HG03442 (cell line): ENCODE data around the gene RNF34.
"Not testable (repeated sequence)": the region's sequence is repeated elsewhere in the genome, so short reads cannot be mapped to it uniquely, and the experiment has no call there.

ENCODE experiments used
- ATAC-seq: cut with Tn5 transposase; IDR thresholded peaks from one replicate; pipeline ENCODE4 v1.9.1; 2021; ENCODE audit warnings: mild to moderate bottlenecking, moderate library complexity; ENCODE audit not compliant: unreplicated experiment

The RNF34 gene

GRCh38 chr12:121399391-121400331, at the start of gene RNF34:
Gene RNF34, plus strand, starts transcription at chr12:121400118. Its CDS starts 95 bp downstream, at chr12:121400213.
- peak; percentile 89 for ATAC-seq

- peak; percentile 97 for ATAC-seq
Observed at GRCh38 chr12:121351820-121352681, 47.9 kb upstream of the RNF34 start, which contains the start of gene ANAPC5. Gene ANAPC5, minus strand, starts transcription at chr12:121352411. Its CDS starts 71 bp downstream, at chr12:121352340.

- ATAC-seq: no peak
Observed at GRCh38 chr12:121352682-121353018, 47.3 kb upstream of the RNF34 start.

GRCh38 chr12:121355818-121356217, 44.1 kb upstream of the RNF34 start:
- no peak for ATAC-seq

- no peak for ATAC-seq
Observed at GRCh38 chr12:121356657-121357056, 43.3 kb upstream of the RNF34 start.

GRCh38 chr12:121357331-121357730, 42.6 kb upstream of the RNF34 start:
- ATAC-seq: no peak

GRCh38 chr12:121358073-121358472, 41.8 kb upstream of the RNF34 start:
- no peak for ATAC-seq

GRCh38 chr12:121364683-121365121, 35.2 kb upstream of the RNF34 start:
- ATAC-seq: no peak

- no peak for ATAC-seq
Observed at GRCh38 chr12:121365416-121366062, 34.4 kb upstream of the RNF34 start.

- no peak for ATAC-seq
Observed at GRCh38 chr12:121366063-121366459, 33.9 kb upstream of the RNF34 start.

GRCh38 chr12:121371404-121371803, 28.5 kb upstream of the RNF34 start:
- no peak for ATAC-seq

- no peak for ATAC-seq
Observed at GRCh38 chr12:121373755-121374154, 26.2 kb upstream of the RNF34 start.

GRCh38 chr12:121374336-121374735, 25.6 kb upstream of the RNF34 start:
- ATAC-seq: not testable (repeated sequence)

GRCh38 chr12:121374945-121375584, 24.9 kb upstream of the RNF34 start:
- ATAC-seq: not testable (repeated sequence)

- ATAC-seq: no peak
Observed at GRCh38 chr12:121376754-121377697, 22.9 kb upstream of the RNF34 start.

- no peak for ATAC-seq
Observed at GRCh38 chr12:121378736-121379135, 21.2 kb upstream of the RNF34 start.

GRCh38 chr12:121379945-121380344, 20.0 kb upstream of the RNF34 start:
- ATAC-seq: no peak

- ATAC-seq: no peak
Observed at GRCh38 chr12:121383601-121384021, 16.3 kb upstream of the RNF34 start.

GRCh38 chr12:121384891-121385290, 15.0 kb upstream of the RNF34 start:
- not testable (repeated sequence) for ATAC-seq
